ENCODE results near the gene ZNF526. TPM values are rescaled to one million over a fixed set of nuclear protein-coding genes. Genes with fewer than 3 reads are reported as not detected.
A peak's percentile ranks its signal among the peaks of the same experiment; 100 is the strongest.

ZNF526 gene
- total RNA-seq, 1 experiment from 2014 or later = 13.1 TPM

DNA sequence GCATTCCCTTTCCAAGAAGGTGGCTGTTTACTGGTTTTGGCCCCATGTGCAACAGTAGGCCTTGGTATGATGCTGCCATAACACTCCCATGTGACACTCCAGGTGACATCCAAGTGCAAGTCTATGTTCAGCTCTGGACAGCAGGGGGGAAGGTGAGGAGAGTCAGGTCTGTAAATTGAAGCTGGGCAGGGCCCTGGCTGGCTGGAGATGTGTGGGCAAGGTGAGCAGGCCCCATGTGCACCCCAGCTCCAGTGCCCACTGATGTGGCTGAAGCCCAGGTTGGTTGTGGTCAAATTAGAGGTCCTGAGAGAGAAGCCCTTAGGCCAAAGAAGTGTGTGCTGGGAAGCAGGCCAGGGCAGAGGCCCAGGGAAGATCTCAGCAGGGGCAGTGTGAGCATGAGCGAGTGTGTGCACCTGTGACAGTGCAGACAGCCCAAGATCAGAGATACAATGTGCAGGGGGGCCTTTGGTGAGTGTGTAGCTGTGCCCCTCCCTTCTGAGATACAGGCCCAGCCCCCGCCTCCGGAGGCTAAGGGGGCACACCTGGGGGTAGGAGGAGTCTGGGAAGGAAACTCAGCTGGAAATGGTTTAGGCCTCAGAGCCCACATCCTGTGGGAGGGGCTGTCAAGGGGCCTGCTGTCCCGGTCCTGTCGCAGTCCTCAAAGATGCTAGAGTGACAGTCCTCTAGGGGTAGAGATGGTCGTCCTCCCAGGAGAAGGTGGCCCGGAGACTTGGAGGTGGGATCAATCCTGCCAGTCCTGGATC, 21.3 kb upstream of the ZNF526 start (continued):
- TF ChIP-seq ELF1 (IDR thresholded peaks at IDR 0.05; ENCODE audit: borderline replicate concordance, low read depth) (no peak), CEBPB (IDR thresholded peaks at IDR 0.05; ENCODE audit: low read depth) (no peak), ZBTB33 (IDR thresholded peaks at IDR 0.05; ENCODE audit: extremely low read depth, insufficient replicate concordance, low read length) (no peak), POLR2AphosphoS5 (IDR thresholded peaks at IDR 0.05; ENCODE audit: low read depth, low read length) (no peak)

GRCh38 chr19:42199440-42200115, 20.5 kb upstream of the ZNF526 start:
- no peak overlapping the region for H3K4me3 ChIP-seq (replicated peaks in 1 of 2; ENCODE audit: low read depth in 1 of 2, low read length in 2 of 2)
- CTCF ChIA-PET = no interaction called here
- H3K4me2 ChIP-seq (ENCODE audit: low read length) = no peak overlapping the region
- no peak overlapping the region for H2AFZ ChIP-seq (ENCODE audit: low read depth, low read length, poor library complexity, severe bottlenecking)
- no peaks in the 10 kb centered on the region for H3K27me3 ChIP-seq (ENCODE audit: insufficient read depth, low read length)
- peak overlapping the region; percentile 15; the same call in 1 of the 2 replicates for H3K27ac ChIP-seq (ENCODE audit: low read depth, low read length)
- DNase-seq (ENCODE audit: low read depth, low spot score) = no peak
- no TSS peak for BruUV-seq (replicated peaks)
- H3K9me2 ChIP-seq (ENCODE audit: insufficient read depth) = no peaks in the 10 kb centered on the region
- intact Hi-C loops (cut with micrococcal nuclease) = no loop called here
- no peaks in the 10 kb centered on the region for H3K9me3 ChIP-seq (ENCODE audit: control insufficient read depth in 1 of 2, insufficient read depth in 1 of 2, low read depth in 1 of 2, low read length in 2 of 2)
- no peak overlapping the region for H3K9ac ChIP-seq (ENCODE audit: low read length)
- H3K36me3 ChIP-seq (ENCODE audit: control insufficient read depth in 1 of 2, insufficient read depth in 2 of 2, low read length in 2 of 2) = peaks cover 21 to 45% of the 10 kb centered on the region in 2 experiments
- peak; percentile 28 for ATAC-seq
- H3K79me2 ChIP-seq (ENCODE audit: insufficient read depth, low read length) = peaks cover 54% of the 10 kb centered on the region
- peaks cover 0 to 35% of the 10 kb centered on the region in 2 experiments; a peak in 2 of 4 replicates for H3K4me1 ChIP-seq (ENCODE audit: control insufficient read depth in 1 of 2, insufficient read depth in 2 of 2, low read length in 2 of 2)
- RAD21 ChIA-PET (ENCODE audit: low non-redundant PET in 1 of 2, low total read pairs in 2 of 2, uncharacterized antibody in 2 of 2, unreplicated experiment in 2 of 2) = no interaction called here
- 0 out of 2 replicates have a peak, but pooled peaks cover 6% of the 10 kb centered on the region for H4K20me1 ChIP-seq (ENCODE audit: insufficient read depth)
- POLR2A ChIA-PET = no interaction called here
- TF ChIP-seq, protein P1, sequence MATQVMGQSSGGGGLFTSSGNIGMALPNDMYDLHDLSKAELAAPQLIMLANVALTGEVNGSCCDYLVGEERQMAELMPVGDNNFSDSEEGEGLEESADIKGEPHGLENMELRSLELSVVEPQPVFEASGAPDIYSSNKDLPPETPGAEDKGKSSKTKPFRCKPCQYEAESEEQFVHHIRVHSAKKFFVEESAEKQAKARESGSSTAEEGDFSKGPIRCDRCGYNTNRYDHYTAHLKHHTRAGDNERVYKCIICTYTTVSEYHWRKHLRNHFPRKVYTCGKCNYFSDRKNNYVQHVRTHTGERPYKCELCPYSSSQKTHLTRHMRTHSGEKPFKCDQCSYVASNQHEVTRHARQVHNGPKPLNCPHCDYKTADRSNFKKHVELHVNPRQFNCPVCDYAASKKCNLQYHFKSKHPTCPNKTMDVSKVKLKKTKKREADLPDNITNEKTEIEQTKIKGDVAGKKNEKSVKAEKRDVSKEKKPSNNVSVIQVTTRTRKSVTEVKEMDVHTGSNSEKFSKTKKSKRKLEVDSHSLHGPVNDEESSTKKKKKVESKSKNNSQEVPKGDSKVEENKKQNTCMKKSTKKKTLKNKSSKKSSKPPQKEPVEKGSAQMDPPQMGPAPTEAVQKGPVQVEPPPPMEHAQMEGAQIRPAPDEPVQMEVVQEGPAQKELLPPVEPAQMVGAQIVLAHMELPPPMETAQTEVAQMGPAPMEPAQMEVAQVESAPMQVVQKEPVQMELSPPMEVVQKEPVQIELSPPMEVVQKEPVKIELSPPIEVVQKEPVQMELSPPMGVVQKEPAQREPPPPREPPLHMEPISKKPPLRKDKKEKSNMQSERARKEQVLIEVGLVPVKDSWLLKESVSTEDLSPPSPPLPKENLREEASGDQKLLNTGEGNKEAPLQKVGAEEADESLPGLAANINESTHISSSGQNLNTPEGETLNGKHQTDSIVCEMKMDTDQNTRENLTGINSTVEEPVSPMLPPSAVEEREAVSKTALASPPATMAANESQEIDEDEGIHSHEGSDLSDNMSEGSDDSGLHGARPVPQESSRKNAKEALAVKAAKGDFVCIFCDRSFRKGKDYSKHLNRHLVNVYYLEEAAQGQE (IDR thresholded peaks at IDR 0.05; ENCODE audit: low read depth) = no peak
- TF ChIP-seq CTCF (IDR thresholded peaks at IDR 0.05 in 2 of 3, conservative IDR thresholded peaks at IDR 0.05 in 1 of 3; ENCODE audit: borderline replicate concordance in 1 of 3, insufficient read depth in 1 of 3, low read depth in 2 of 3, low read length in 2 of 3) (no peak), ZNF274 (IDR thresholded peaks at IDR 0.05; ENCODE audit: low read depth, low read length) (no peak), POLR2A (IDR thresholded peaks at IDR 0.05; ENCODE audit: borderline replicate concordance, extremely low read depth, insufficient read depth, insufficient read length) (no peak), ZBTB33 (IDR thresholded peaks at IDR 0.05; ENCODE audit: extremely low read depth, insufficient replicate concordance, low read length) (no peak), YY1 (IDR thresholded peaks at IDR 0.05; ENCODE audit: extremely low read depth, insufficient replicate concordance, low read depth, low read length) (no peak), SP1 (IDR thresholded peaks at IDR 0.05; ENCODE audit: low read depth) (no peak), EGR1 (IDR thresholded peaks at IDR 0.05; ENCODE audit: low read depth) (no peak), EZH2 (IDR thresholded peaks at IDR 0.05) (no peak)
